Mucosa of descending colon (tissue), 3 donors: ENCODE results near the gene ACSS1. TPM values are rescaled to one million over a fixed set of nuclear protein-coding genes. Genes with fewer than 3 reads are reported as not detected.

ENCODE experiments used
- ATAC-seq: fragments of 200-7000 bp; cut with Tn5 transposase; one replicate; pipeline ENCODE4 v1.9.1; 2020; ENCODE audit warnings: mild to moderate bottlenecking, moderate library complexity
- DNase-seq, 3 donors: peaks; one replicate each; pipeline ENCODE4 v3.0.0-alpha.2; 2020
- H3K36me3 ChIP-seq: fragments of 200-600 bp; one replicate; pipeline ENCODE4 v1.8.0; 2021; ENCODE audit warnings: low read depth, mild to moderate bottlenecking
- H3K4me1 ChIP-seq: fragments of 200-600 bp; one replicate; pipeline ENCODE4 v1.8.0; 2021; ENCODE audit warnings: low read depth, mild to moderate bottlenecking
- H3K4me3 ChIP-seq: fragments of 200-600 bp; one replicate; pipeline ENCODE4 v1.8.0; 2021; ENCODE audit warnings: mild to moderate bottlenecking
- H3K9me3 ChIP-seq: fragments of 200-600 bp; one replicate; pipeline ENCODE4 v1.8.0; 2021; ENCODE audit warnings: mild to moderate bottlenecking
- intact Hi-C, 2 donors: fragments of 100-400 bp; cut with DNase I in 1 of 2; cut with micrococcal nuclease in 1 of 2; formaldehyde crosslinking; loops; one replicate each; pipeline versions ENCODE4 v1.11.0 to v1.11.1; 2022; cut with DNase I, micrococcal nuclease
- total RNA-seq, 3 donors: library from RNA; stranded (reverse); fragmentation: NEBNext Ultra II Directional in 2 of 3; extraction: Animal tissue kit (Norgen Biotek cat#: 25700) in 2 of 3; gene quantifications; one replicate each; pipeline versions ENCODE4 v1.2.1 to v1.2.4, GENCODE V29; 2021 to 2023
- TF ChIP-seq, protein P1 (sequence below): fragments of 200-600 bp; IDR thresholded peaks from one replicate; pipeline ENCODE4 v1.8.0; 2022; ENCODE audit warnings: antibody characterized with exemption, mild to moderate bottlenecking
- donor health status: DM: no; HTN: no; CAD: no; lungs with moderate emphysema.
- donor health status: DM: no; HTN: no; CAD: no.
- donor health status: DM: no; HTN: yes; CAD: no.

The ACSS1 gene
- total RNA-seq, 3 donors from 2014 or later = 29.8 to 37.9 (median 36.9) TPM

DNA sequence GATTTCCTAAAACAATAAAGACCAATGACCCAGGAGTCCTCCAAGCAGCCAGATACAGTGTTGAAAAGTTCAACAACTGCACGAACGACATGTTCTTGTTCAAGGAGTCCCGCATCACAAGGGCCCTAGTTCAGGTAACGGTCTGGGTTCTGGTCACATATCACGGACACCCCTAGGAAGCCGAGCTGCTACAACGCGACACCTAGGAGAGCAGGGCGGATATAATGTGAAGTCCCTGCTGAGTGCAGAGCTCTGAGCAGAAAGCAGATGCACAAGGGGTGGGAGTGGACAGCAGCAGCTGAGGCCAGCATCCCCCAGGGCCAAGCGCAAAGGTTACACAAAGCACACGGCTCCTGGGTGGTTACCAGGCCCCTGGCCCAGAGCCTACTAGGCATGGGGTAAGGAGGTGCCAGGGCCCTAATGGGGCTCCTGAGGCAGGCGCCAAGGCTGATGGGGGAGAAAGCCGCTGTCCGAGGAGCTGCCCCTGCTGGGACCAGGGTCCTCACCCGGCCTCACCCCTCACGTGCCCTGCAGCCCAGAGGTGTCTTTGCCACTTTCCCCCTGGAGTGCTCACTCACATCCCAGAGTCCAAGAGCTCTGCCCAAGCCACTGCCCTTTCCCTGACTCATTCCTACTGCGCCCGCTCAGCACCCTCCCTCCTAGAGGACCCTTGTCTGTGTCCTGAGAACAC lies 100.5 kb downstream of the ACSS1 start:
- intact Hi-C loops = no loop called here
- DNase-seq (peak in 1 of 3 donors; percentile 15), ATAC-seq (no peak)
- TF ChIP-seq, protein P1, sequence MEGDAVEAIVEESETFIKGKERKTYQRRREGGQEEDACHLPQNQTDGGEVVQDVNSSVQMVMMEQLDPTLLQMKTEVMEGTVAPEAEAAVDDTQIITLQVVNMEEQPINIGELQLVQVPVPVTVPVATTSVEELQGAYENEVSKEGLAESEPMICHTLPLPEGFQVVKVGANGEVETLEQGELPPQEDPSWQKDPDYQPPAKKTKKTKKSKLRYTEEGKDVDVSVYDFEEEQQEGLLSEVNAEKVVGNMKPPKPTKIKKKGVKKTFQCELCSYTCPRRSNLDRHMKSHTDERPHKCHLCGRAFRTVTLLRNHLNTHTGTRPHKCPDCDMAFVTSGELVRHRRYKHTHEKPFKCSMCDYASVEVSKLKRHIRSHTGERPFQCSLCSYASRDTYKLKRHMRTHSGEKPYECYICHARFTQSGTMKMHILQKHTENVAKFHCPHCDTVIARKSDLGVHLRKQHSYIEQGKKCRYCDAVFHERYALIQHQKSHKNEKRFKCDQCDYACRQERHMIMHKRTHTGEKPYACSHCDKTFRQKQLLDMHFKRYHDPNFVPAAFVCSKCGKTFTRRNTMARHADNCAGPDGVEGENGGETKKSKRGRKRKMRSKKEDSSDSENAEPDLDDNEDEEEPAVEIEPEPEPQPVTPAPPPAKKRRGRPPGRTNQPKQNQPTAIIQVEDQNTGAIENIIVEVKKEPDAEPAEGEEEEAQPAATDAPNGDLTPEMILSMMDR = no peak
- Histone ChIP-seq H3K4me3 (no peak overlapping the region), H3K4me1 (no peaks in the 10 kb centered on the region), H3K36me3 (no peaks in the 10 kb centered on the region), H3K9me3 (no peaks in the 10 kb centered on the region)

Other genes starting within 250 kb of the ACSS1 start
- gene CST7, start 108.9 kb downstream of the ACSS1 start, total RNA-seq = 1 to 10 TPM; 1.4 to 2.3 (median 1.7) TPM
- gene APMAP, start 65.4 kb downstream of the ACSS1 start, total RNA-seq = 10 to 100 TPM; 46.3 to 51.5 (median 47.3) TPM
- gene VSX1, start 24.0 kb upstream of the ACSS1 start, total RNA-seq = under 1 TPM in 1 of 3 donors, not detected in 2; 0.22 TPM
- gene ENTPD6, start 137.6 kb upstream of the ACSS1 start, total RNA-seq = 100 to 1,000 TPM; 114 to 191 (median 140) TPM
- 100 to 1,000 TPM; 247 to 252 (median 247) TPM for gene PYGB, start 189.9 kb upstream of the ACSS1 start, total RNA-seq